HPDE6-E6E7 (cell line): ENCODE data around the gene ITIH3.

ENCODE experiments used
- DNase-seq: peaks from one replicate; pipeline ENCODE4 v3.0.0; 2011; ENCODE audit warnings: missing footprints; ENCODE audit errors: extremely low spot score

The ITIH3 gene

DNA sequence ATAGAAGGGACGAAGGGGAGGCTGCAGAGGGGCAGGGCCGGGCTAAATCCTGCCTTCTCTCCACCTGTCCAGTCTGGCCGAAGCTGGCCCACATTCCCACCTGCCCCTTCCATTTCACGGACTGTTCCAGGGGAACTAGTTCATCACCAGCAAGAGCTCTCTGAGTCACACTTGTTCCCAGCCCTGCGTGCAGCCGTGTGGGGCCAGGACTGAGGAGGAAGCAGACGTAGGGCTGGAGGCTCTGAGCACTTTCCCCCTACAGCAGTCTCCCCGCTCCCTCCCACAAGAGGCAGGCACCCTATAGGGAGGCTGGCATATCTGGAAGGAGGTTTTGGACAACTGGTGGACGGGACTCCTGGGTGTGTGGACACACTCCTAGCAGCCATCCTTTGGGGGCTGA is 32.8 kb downstream of the ITIH3 start:
- no peak for DNase-seq

DNA sequence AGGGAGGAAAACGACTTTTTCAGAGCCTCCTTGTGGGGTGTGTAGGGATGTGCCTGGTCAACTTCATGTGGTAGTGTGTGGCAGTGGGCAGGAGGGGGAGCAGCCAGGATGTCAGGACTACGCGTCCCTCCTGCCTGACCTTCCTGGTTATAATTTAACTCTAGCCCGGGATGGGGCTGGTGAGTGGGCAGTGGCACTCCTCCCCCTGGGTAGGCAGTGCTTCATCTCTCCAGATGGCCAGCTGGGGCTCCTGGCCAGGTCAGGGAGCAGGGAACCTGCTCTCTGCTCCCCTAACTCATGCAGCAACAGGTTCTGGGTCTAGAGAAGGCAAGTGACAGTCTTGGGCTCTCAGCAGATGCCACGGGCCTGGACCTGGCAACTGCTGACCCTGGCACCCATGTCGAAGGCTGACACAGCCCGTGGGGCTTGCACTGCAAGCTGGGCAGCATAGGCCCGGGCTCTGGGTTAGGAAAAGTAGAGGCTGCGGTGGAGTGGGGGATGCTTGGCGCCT is 33.3 kb downstream of the ITIH3 start:
- no peak for DNase-seq

DNA sequence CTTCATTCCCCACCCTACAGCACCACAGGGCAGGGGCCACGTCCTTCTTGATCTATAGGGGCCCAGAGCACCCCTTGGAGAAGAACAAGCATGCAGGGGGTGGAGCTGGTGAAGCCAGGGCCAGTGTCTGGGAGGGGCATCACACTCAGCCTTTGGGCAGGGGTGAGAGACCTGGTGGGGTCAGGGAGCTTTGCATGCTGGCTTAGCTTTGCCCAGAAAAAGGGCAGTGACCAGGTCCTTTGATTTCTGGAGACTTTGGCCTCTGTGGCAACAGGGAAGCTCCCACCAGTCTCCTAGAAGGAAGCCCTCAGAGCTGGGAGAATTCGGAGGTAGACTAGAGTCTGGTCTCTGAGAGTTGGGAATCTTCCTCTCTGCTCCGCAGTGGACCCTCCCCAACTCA is 34.9 kb downstream of the ITIH3 start:
- DNase-seq = no peak

DNA sequence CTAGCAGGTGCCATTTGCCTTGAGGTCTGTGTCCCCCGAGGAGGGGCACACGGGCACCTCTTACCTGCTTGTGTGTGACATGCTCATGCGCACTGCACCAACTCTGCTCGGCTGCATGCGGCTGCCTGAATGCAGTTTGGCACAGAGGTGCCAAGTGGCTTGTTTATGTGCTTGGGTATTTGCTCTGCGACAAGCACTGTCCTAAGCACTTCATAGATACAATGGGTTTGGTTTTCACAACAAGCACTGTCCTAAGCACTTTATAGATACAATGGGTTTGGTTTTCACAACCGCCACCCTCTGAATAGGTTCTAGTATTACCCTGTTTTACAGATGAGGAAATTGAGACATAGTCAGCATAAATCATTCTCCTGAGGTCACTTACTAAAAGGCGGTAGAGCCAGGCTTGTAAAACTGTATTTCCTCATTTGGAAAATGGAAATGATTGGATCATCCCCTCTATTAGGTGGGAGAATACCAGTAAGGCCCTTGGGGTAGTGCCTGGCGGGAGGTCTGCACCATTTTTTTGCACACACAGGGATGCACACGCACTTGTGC is 35.4 kb downstream of the ITIH3 start:
- no peak for DNase-seq

DNA sequence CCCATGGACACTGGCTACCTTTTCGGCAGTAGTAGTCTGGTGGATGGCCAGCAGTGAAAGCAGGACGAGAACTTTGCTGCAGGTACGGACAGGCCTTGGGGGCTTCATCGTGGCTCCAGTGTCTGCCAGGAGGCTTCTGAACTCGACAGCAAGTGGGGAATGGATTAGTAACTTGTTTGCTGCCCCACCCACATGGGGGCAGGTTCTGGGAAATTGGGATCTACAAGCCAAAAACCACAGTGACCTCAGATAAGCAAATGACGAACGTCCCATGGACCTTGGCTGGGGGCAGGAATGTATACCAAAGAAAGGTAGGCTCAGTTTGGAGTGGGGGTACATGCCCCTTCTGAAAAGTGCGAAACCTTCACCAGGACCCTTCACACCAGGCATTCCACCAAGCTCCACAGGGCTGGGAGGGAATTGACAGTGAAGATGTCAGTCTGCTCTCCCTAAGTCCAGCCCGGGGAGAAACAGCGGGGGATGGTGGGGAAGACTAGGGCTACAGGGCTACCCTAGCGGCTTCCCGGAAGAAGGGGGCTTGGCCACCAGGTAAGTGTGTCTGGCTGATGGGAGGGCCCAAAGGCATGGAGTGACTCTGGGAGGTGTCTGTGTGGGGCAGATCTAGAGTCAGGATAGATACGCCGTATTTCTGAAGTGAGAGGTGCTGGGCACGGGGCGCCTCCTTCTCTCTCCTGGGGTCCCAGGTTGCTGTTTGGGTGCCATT is 36.1 kb downstream of the ITIH3 start, which contains the start of gene ITIH4:
TSS of gene ITIH4 (minus strand) at position 138 of the 724 bp plus-strand sequence. CDS start at position 108, 30 bp downstream.
- no peak for DNase-seq

DNA sequence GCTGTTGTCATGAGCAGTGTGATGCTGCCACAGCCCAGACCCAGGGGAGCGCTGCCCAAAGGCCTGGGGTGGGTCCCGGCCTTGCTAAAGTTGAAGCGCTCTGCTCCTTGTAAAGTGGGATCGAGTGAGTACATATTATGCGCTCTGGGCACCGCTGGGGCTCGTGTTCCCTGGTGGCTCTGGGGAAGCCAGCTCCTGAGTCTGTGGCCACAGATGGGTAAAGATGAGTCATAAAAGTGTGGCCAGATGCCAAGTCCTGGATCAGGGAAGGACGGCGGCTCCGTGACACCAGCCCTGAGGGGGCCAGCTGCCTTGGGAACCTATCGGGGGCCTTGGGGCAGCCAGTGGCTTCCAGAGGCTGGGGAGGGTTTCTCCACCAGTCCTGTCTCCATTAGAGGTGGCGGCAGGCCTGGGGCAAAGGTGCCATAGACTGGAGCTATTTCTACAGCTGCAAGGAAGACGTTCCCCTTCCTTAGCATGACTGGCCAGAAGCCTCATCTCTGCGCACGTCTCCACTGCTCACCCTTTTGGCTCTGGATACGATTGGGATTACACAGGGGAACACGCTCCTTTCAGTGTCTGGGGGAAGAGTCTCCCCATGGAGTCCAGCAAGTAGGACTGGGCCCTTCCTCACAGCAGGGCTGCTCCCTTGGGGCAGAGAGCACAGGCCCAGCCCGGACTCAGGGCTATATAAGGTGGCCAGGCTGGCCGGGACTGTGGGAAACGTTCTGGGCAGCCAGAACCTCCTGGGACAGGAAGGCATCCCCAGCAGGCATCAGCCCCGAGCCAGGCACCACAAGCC is 37.1 kb downstream of the ITIH3 start:
- peak; percentile 5 for DNase-seq

DNA sequence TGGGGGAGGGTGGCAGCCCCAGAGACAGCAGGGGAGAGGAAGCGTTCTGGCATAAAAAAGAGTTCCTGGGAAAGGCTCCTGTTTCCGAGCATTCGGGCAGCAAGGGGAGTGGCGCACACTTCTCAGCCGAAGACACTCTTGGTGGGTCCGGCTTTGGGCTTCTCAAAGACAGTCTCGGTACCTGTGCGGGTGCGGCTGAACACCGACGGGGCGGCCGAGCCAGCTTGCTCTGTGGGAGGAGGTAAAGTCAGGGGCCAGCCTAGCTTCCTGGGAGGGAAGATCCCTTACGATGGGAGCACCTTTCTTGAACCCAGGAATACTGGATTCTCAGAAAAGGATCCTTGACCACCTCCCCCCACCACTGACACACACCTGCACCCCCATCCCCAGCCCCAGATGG is 38.6 kb downstream of the ITIH3 start:
- DNase-seq = no peak

DNA sequence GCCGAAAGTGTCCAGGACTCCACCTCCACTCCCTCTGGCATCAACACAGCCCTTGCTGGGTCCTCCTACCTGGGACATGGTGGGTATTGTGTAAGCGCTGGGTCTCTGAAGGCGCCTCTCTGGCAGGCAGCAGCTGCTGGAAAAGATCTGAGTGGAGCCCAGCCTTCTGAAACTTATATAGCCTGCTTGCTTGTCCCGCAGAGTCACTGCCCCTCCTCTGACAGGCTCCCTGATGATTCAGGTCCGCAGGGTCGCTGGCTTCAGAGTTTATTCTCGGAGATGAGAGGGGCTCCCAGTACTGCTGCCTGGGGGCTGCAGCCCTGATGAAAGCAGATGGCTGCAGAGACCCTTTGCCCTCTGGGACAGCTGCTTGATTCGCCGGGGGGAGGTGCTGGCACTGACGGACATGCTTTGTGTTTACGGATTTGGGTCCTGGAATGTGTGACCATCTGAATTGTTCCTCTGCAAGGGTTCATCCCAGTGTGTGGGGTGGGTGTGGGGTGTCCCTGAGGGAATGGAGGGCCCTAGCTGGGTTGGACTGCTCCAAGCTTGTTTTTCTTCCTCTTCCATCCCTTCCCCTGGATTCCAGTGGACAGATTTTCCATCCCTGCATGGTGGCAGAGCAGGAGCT is 40.4 kb downstream of the ITIH3 start, which contains the start of gene MUSTN1:
TSS of gene MUSTN1 (minus strand) at position 149 of the 631 bp plus-strand sequence. CDS start at position 78, 71 bp downstream.
- no peak for DNase-seq

DNA sequence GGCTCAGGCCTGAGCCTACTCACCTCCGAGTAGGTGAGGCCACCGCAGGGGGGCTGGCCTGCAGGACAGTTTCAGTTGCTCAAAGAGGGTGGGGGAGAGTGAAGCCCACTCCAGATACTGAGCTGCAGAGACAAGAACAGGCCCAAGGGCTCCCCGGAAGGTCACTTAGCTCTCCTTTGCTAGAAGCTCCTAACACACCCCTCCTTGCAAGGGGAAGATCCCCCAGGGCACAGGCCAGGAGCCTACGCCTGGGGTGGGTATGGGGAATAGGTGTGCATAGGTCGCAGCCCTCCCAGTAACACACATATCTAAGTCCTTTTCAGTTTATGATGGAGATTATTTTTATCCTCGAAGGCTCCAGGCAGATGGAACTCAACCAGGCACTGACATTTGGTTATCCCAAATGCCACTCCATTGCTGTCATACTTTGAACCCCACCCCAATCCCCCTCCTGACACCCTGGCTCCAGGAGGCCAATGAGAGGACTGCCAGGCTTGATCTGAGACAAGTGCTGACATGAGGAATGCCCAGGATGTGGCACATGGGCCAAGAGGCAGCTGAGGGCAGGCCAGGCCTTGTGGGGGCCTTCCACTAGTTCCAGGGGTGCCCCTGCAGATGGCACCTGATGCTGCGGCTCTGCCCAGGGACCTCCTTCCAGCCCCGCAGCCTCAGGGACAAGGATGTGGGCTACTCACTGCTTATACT is 41.3 kb downstream of the ITIH3 start:
- DNase-seq = no peak

DNA sequence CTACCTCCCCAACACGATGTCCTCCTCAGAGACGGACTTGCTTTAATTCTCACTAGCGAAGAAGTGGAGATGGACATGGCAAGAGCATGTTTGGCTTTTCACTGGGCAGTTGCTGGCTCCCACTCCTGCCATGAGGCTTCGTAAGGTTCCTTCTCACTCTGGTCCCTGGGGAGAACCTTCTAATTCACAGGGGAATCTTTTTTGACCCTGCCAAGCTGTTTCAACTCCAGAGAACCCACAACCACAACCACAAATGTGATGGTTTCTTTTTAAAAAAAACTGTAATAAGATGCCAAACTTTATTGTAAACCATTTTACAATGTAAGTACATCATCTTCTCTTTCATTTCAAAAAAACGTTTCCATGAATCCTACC is 41.9 kb downstream of the ITIH3 start:
- no peak for DNase-seq

DNA sequence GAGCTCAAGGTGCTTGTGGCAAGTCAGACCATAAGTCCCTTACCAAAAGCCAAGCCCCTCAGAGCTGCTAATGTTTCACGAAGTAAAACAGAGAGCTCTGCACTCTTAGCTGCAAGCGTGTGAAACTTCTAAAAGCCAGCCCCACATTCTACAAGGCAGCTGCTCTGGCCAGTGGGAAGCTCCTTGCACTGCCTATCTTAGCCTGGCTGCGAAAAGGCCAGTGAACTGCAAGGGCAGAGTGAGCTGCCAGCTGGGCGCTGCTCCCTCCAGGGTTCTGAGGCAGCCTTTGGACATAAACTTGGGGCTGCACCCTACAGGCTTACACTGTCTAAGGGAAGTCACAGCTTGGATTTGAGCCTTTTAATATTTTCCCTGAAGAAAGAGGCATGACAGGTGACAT is 42.4 kb downstream of the ITIH3 start:
- DNase-seq = no peak

DNA sequence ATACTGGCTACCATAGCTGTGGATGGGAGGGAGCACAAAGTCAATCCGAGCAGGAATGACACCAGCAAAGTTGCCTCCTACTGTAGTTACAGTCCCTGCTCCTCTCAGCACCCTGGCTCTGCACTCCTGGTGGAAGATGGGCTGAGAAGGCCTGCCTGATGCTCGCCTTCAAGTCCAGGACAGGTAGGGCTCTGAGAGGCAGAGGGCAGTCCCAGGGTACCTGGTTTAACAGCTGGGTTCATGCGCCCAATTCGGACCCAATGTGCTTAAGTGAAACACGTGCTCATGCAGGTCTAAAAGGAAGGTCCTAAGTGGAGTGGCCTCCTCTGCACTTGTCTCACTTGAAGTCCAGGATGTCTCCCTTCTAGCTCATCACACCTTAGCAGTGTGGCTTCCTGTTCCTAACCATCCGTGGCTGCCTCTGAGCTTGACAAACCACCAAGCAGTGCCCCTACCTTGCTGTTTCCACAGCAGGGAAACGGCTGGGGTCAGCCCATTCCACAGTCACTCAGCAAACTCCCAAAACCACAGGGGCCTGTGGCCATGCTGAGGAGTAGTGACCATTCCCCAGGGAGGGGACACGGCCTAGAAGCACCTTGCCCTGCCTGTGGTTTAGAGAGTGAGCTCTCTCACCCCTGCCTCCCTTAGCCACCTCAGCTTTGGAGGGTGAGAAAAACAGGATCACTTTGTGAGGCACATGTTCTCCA is 44.1 kb downstream of the ITIH3 start:
- DNase-seq = no peak

DNA sequence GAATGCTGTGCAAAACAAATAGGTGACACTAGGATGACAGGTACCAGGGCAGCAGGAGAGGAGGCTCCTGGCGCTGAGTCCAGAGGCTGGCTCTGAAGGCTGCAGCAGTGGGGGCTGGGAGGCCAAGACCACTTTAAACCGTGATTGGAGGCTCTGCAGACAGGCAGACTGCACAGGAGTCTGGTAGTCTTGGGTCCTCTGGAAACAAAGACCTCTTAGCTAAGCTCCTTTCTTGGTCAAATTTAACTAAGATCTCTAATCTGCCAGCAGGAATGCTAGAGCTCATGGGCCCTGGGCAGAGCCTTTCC is 44.6 kb downstream of the ITIH3 start:
- DNase-seq = no peak

DNA sequence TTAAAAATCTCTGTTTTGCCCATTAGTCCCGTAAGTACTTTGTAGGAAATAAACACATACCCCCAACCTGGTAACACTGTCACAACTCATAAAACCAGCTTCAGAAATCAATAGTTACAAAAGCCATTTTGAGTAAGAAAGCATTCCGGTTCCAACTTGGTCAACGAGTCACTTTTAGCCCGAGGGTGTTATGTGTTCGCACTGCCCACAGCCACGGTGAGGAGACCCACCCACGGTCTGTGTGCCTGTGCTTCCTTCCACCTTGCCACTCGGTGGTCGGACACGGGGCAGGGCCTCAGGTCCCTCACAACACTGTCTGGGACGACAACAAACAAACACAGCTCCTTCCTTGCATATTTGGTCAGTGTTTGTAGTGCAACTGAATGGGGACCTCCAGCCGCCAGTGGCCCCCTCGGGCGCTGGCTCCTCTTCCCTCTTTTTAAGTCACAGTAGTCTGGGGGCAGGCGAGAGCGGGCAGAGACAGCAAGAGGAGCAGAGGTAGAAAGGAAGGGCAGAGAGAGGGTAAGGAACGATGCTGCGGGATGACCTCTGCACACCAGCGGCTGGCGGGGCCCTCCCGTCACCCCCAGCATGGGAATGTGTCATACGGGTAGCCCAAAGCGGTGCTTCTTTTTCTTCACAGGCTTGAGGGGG is 45.4 kb downstream of the ITIH3 start:
- no peak for DNase-seq

DNA sequence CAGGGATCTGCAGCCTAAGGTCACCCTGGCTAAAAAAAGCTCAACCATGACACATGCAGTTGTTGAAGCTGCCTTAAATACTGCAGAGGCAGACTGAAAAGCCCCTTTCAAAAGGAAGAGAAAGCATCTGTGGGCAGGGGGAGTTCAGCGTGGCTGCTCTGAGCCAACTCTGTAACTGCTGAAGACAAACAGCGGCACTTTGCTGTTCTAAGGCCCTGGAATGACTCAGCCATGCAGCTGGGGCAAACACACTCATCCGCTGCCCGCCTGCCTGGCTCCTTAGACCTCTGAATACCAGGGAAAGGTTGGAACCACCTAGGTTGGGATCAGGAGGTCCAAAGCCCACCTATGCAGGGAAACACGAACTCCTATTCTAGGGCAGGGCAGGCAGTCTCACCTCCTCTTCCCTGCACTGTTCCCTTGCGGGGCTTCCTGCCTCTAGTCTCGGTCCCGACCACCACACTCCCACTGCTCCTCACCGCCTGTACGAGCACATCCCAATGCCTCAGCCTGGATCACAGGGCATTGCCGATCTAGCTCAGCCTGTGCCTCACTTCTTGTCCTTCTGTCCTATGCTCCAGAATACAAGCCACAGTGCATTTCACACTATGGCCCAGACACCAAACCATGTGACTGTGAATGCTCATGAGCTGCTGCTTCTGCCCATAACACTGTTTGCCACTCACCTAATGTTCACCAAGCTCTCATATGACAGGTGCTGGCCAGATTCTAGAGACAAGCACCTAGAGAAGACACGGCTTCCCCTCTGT is 46.8 kb downstream of the ITIH3 start:
- DNase-seq = no peak

DNA sequence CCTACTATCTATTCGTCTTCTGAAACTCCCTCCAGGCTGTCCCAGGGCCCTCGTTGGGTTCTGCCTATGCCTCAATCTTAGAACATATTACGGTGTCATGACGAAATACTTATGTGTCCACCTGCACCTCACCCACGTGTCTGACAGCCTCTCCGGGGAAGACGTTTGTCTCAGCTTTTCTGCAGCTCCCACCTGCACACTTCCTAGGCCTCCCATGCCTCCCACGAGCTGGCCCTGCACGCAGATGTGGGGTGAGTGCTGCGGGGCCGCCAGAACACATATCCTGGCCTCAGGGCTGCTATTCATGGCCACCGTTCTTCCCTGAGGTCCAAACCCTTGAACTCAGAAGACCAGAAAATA is 47.4 kb downstream of the ITIH3 start:
- DNase-seq = no peak

DNA sequence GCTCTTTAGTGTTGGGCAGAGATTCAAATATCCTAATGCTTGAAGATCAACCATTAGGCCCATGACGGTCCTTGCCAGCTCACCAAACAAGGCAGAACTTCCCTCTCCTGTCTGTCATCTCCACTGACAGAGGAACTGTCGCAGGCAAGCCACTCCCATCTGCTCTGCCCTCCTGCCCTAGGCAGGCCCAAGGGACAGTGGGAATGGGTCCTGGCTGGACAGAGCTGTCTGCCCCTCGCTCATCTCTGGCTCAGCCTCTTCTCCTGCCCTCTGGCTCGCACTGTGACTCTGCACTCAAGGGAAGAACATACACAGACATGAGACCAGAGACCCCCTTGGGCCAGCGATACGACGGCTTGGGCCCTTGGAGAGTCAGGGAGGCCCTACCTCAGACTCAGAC is 47.8 kb downstream of the ITIH3 start:
- DNase-seq = no peak

DNA sequence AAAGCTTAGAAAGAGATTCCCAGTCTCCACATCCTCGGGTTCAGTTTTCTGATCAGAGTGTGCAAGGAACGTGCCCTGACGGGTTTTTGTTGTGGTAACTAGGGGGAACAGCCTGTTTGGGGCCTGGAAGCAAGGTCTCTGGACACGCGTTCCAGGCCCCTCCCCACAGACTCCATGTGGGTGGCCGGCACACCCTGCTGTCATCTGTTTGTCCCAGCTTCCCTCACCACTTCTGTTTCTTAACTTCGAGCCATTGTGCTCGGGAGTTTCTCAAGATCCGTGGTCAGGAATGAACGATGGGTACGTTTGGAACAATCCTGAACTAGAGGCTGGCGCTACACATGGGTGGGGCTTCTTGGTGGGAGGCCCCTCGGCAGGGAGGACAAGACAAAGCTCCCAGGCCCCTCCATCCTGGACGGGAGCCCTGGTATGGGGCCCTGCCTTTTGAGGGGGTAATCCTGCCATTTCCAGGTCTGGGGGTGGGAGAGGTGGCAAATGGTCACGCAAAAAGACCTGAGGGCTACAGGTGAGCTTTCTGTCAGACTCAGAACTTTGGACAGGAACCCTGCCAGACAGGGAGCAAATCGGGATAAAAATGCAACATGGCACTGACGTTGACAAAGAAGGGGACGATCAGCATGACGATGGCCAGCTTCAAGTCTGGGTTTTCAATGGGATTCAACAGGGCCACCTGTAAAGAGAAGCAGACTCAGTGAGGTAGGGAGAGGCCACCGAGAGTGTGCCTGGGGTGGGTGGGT is 48.7 kb downstream of the ITIH3 start:
- no peak for DNase-seq

DNA sequence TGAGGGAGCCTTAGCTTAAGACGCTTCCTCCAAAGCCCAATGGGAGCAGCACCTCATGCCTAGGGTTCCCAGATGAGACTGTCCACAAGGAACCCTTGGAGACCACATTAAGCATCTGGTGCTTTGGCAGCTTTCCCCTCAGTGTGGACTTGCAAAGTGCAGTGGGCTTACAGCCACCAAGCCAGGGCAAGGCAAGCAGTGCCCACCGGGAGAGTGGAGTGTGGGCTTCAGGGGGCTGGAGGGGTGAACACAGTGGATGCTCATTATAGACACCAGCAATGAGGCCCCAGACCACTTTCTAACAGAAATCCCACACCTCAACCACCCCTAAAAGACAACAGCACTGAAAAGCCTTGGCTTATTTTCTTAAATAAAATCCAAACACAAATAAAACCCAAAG is 49.3 kb downstream of the ITIH3 start:
- no peak for DNase-seq
